Ishikawa (cell line): Measurements from ENCODE around the gene OR10R2.

Experiments used
- CREB1 ChIP-seq: IDR thresholded peaks from 2 replicates; pipeline ENCODE4 v1.6.1; 2012; ENCODE audit warnings: low read depth
- EGR1 ChIP-seq: IDR thresholded peaks from 2 replicates; pipeline ENCODE4 v1.6.1; 2012
- EP300 ChIP-seq: IDR thresholded peaks from 2 replicates; pipeline ENCODE4 v1.6.1; 2012; ENCODE audit warnings: borderline replicate concordance
- FOXM1 ChIP-seq: IDR thresholded peaks from 2 replicates; pipeline ENCODE4 v1.6.1; 2012; ENCODE audit warnings: low read depth, borderline replicate concordance
- MAX ChIP-seq: IDR thresholded peaks from 2 replicates; pipeline ENCODE4 v1.6.1; 2012
- NFIC ChIP-seq: IDR thresholded peaks from 2 replicates; pipeline ENCODE4 v1.6.1; 2012
- RAD21 ChIP-seq: IDR thresholded peaks from 2 replicates; pipeline ENCODE4 v1.6.1; 2012; ENCODE audit warnings: low read depth
- TAF1 ChIP-seq: IDR thresholded peaks from 2 replicates; pipeline ENCODE4 v1.6.1; 2012; ENCODE audit warnings: low read depth, mild to moderate bottlenecking
- TCF12 ChIP-seq: IDR thresholded peaks from 2 replicates; pipeline ENCODE4 v1.6.1; 2012; ENCODE audit warnings: low read depth
- TEAD4 ChIP-seq: IDR thresholded peaks from 2 replicates; pipeline ENCODE4 v1.6.1; 2012
- USF1 ChIP-seq: IDR thresholded peaks from 2 replicates; pipeline ENCODE4 v1.6.1; 2012
- YY1 ChIP-seq: IDR thresholded peaks from 2 replicates; pipeline ENCODE4 v1.6.1; 2012; ENCODE audit warnings: low read depth
- ZBTB7A ChIP-seq: IDR thresholded peaks from 2 replicates; pipeline ENCODE4 v1.6.1; 2012; ENCODE audit warnings: low read depth
- TF ChIP-seq, protein P1 (sequence below): IDR thresholded peaks from 2 replicates; pipeline ENCODE4 v1.6.1; 2012; ENCODE audit warnings: low read depth, mild to moderate bottlenecking

OR10R2 gene

DNA sequence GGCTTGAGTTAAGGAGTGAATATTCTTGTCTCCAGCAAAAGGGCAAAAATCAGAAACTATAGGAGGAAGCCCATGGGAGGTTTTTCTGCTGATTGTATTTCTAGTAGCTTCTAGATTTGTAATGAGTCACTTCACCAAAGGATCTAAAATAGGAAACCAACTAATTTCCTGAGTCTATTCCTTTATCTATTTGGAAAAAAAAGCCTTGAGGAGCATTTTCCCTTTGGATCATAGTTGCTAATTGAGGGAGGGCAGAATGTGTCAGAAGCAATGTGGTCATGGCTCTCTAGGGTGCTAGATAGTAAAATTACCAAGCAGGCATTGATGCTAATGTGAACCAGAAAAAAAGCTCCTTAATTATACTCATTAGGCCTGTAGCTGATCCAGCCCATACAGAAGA is at the start of gene OR10R2:
TSS of gene OR10R2 (plus strand) at position 301 of the 400 bp plus-strand sequence. CDS start 106 bp downstream, outside the sequence.
- TF ChIP-seq YY1 (no peak), TEAD4 (no peak), FOXM1 (no peak), CREB1 (no peak), TAF1 (no peak)
- TF ChIP-seq, protein P1, sequence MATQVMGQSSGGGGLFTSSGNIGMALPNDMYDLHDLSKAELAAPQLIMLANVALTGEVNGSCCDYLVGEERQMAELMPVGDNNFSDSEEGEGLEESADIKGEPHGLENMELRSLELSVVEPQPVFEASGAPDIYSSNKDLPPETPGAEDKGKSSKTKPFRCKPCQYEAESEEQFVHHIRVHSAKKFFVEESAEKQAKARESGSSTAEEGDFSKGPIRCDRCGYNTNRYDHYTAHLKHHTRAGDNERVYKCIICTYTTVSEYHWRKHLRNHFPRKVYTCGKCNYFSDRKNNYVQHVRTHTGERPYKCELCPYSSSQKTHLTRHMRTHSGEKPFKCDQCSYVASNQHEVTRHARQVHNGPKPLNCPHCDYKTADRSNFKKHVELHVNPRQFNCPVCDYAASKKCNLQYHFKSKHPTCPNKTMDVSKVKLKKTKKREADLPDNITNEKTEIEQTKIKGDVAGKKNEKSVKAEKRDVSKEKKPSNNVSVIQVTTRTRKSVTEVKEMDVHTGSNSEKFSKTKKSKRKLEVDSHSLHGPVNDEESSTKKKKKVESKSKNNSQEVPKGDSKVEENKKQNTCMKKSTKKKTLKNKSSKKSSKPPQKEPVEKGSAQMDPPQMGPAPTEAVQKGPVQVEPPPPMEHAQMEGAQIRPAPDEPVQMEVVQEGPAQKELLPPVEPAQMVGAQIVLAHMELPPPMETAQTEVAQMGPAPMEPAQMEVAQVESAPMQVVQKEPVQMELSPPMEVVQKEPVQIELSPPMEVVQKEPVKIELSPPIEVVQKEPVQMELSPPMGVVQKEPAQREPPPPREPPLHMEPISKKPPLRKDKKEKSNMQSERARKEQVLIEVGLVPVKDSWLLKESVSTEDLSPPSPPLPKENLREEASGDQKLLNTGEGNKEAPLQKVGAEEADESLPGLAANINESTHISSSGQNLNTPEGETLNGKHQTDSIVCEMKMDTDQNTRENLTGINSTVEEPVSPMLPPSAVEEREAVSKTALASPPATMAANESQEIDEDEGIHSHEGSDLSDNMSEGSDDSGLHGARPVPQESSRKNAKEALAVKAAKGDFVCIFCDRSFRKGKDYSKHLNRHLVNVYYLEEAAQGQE: no peak

DNA sequence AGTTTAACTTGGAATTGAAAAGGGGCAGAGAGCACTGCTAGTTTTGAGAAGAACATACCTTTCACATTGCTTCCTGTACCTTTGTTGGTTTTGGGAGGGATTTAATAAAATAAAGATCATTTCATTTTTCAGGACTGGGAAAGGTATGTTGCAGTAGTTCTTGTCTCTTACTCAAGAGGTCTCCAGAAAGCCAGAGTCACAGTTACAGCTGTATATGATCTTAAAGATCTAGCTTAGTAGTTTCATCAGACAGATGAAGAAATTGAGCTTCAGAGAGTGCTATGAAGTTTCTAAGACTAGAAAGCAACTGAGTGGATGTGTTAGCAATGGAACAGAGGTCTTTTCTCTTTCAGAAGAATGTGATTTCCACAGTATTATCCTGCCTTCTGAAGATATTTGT is 47.0 kb upstream of the OR10R2 start:
- TF ChIP-seq TEAD4 (no peak), RAD21 (no peak), EGR1 (no peak), CREB1 (no peak), FOXM1 (no peak), NFIC (no peak), TCF12 (no peak), TAF1 (no peak), YY1 (no peak)

GRCh38 chr1:158426137-158426536 is 45.9 kb upstream of the OR10R2 start, which contains the start of gene OR10K2:
OR10K2 (minus strand) TSS chr1:158426237; CDS start chr1:158420866, 5,371 bp downstream.
- TF ChIP-seq USF1: no peak

- no peak for TF ChIP-seq MAX
- no peak for TF ChIP-seq EGR1
Observed at GRCh38 chr1:158434741-158435140, 37.3 kb upstream of the OR10R2 start.

DNA sequence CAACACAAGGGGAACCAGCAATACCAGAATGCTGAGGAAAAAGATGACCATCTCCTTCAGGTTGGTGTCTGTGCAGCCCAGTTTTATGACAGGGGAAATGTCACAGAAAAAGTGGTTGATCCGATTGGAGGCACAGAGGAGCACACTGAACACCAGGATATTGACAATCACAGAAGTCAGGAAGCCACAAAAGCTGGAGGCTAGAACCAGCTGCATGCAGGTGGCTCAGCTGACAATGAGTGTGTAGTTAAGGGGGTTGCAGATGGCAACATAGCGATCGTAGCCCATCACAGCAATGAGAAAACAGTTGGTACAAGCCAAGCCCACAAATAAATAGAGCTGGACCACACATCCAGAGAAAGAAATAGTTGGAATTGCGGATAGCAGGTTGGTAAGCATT is 26.6 kb upstream of the OR10R2 start:
- TF ChIP-seq CREB1 (no peak), MAX (no peak), TCF12 (no peak), FOXM1 (no peak), RAD21 (no peak), ZBTB7A (no peak), EP300 (no peak), USF1 (no peak), TEAD4 (no peak)
- TF ChIP-seq, protein P1: no peak

- TF ChIP-seq YY1 (no peak), USF1 (no peak), NFIC (no peak), MAX (no peak)
Observed at GRCh38 chr1:158454537-158454936, 17.5 kb upstream of the OR10R2 start.

DNA sequence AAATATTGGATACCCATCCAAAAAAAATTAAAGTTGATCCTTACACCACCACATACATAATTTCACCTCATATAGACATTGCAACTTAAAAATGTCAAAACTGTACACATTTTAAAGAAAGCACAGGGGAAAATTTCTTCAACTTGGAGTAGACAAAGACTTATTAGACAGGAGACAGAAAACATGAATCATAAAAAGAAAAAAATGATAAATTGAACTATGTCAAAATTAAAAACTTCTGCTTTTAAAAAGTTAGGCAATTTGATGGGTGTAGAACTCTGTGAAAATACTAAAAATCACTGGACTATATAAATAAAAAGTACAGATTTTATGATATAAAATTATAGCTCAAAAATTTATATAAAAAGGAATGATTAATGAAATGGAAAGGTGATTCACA is 14.8 kb upstream of the OR10R2 start:
- TF ChIP-seq MAX: no peak
- TF ChIP-seq EP300: no peak
- no peak for TF ChIP-seq TCF12
- TF ChIP-seq TEAD4: no peak
